T-helper 1 cell treated with Interleukin-12 subunit alpha and Interleukin-12 subunit beta and Interleukin-4 antibody, amounts not matched to agents 30 μg/mL and 1 μg/mL, for 36 hours (primary cell): Measurements from ENCODE around the gene ADARB1.
A peak's percentile ranks its signal among the peaks of the same experiment; 100 is the strongest.
"Not testable (repeated sequence)": the region's sequence is repeated elsewhere in the genome, so short reads cannot be mapped to it uniquely, and the experiment has no call there.

ENCODE experiments used
- H3K27ac Mint-ChIP-seq: one replicate; pipeline ENCODE4 v1.8.0; 2021; ENCODE audit warnings: mild to moderate bottlenecking, mixed read lengths
- H3K27me3 Mint-ChIP-seq: one replicate; pipeline ENCODE4 v1.8.0; 2021; ENCODE audit warnings: low read depth, mixed read lengths
- H3K36me3 Mint-ChIP-seq: one replicate; pipeline ENCODE4 v1.8.0; 2021; ENCODE audit warnings: low read depth, mixed read lengths
- H3K4me1 Mint-ChIP-seq: one replicate; pipeline ENCODE4 v1.8.0; 2021; ENCODE audit warnings: low read depth, mixed read lengths
- H3K4me3 Mint-ChIP-seq: one replicate; pipeline ENCODE4 v1.8.0; 2021; ENCODE audit warnings: mild to moderate bottlenecking, moderate library complexity, mixed read lengths
- H3K9me3 Mint-ChIP-seq: one replicate; pipeline ENCODE4 v1.8.0; 2021; ENCODE audit warnings: mixed read lengths

The ADARB1 gene

GRCh38 chr21:45074048-45074817, at the start of gene ADARB1:
Gene ADARB1 (plus strand): TSS chr21:45074580. CDS start chr21:45171657, 97,077 bp downstream.
- Mint-ChIP-seq H3K27ac (peak within 1 kb of the TSS; percentile 97), H3K36me3 (peaks cover 5% of the 10 kb centered on the region), H3K9me3 (no peaks in the 10 kb centered on the region), H3K4me1 (peaks cover 37% of the 10 kb centered on the region), H3K27me3 (peaks cover 4% of the 10 kb centered on the region), H3K4me3 (peak within 1 kb of the TSS; percentile 100)

- peaks cover 5% of the 10 kb centered on the region for H3K9me3 Mint-ChIP-seq
- peaks cover 10% of the 10 kb centered on the region for H3K27me3 Mint-ChIP-seq
- no peak overlapping the region for H3K27ac Mint-ChIP-seq
- no peak overlapping the region for H3K4me3 Mint-ChIP-seq
- no peaks in the 10 kb centered on the region for H3K4me1 Mint-ChIP-seq
- H3K36me3 Mint-ChIP-seq: no peaks in the 10 kb centered on the region
Measured at GRCh38 chr21:45026066-45026745, 48.2 kb upstream of the ADARB1 start.

- no peak overlapping the region for H3K27ac Mint-ChIP-seq
- no peaks in the 10 kb centered on the region for H3K4me1 Mint-ChIP-seq
- H3K27me3 Mint-ChIP-seq: peaks cover 10% of the 10 kb centered on the region
- no peaks in the 10 kb centered on the region for H3K36me3 Mint-ChIP-seq
- peaks cover 5% of the 10 kb centered on the region for H3K9me3 Mint-ChIP-seq
- H3K4me3 Mint-ChIP-seq: no peak overlapping the region
Measured at GRCh38 chr21:45026826-45027225, 47.6 kb upstream of the ADARB1 start.

GRCh38 chr21:45027241-45028196, 46.9 kb upstream of the ADARB1 start:
- H3K36me3 Mint-ChIP-seq: no peaks in the 10 kb centered on the region
- no peaks in the 10 kb centered on the region for H3K4me1 Mint-ChIP-seq
- peaks cover 10% of the 10 kb centered on the region for H3K27me3 Mint-ChIP-seq
- H3K27ac Mint-ChIP-seq: no peak overlapping the region
- H3K9me3 Mint-ChIP-seq: peaks cover 5% of the 10 kb centered on the region
- no peak overlapping the region for H3K4me3 Mint-ChIP-seq

- not testable (repeated sequence) for H3K9me3 Mint-ChIP-seq, H3K4me3 Mint-ChIP-seq
Measured at GRCh38 chr21:45028645-45029044, 45.7 kb upstream of the ADARB1 start.

GRCh38 chr21:45029298-45029947, 45.0 kb upstream of the ADARB1 start:
- Mint-ChIP-seq H3K4me1 (no peaks in the 10 kb centered on the region), H3K27ac (no peak overlapping the region), H3K4me3 (no peak overlapping the region), H3K9me3 (no peaks in the 10 kb centered on the region), H3K36me3 (no peaks in the 10 kb centered on the region), H3K27me3 (peaks cover 6% of the 10 kb centered on the region)

More at GRCh38 chr21:45028645-45029044, 45.7 kb upstream of the ADARB1 start:
- not testable (repeated sequence) for H3K27me3 Mint-ChIP-seq, H3K27ac Mint-ChIP-seq, H3K4me1 Mint-ChIP-seq, H3K36me3 Mint-ChIP-seq

- H3K9me3 Mint-ChIP-seq: no peaks in the 10 kb centered on the region
- no peak overlapping the region for H3K4me3 Mint-ChIP-seq
- peaks cover 4% of the 10 kb centered on the region for H3K27me3 Mint-ChIP-seq
- H3K27ac Mint-ChIP-seq: no peak overlapping the region
- no peaks in the 10 kb centered on the region for H3K36me3 Mint-ChIP-seq
- H3K4me1 Mint-ChIP-seq: no peaks in the 10 kb centered on the region
Measured at GRCh38 chr21:45029948-45030681, 44.3 kb upstream of the ADARB1 start.

- Mint-ChIP-seq H3K4me3 (no peak overlapping the region), H3K4me1 (no peaks in the 10 kb centered on the region), H3K9me3 (no peaks in the 10 kb centered on the region), H3K27ac (no peak overlapping the region), H3K36me3 (no peaks in the 10 kb centered on the region), H3K27me3 (no peaks in the 10 kb centered on the region)
Measured at GRCh38 chr21:45030682-45031570, 43.5 kb upstream of the ADARB1 start.

GRCh38 chr21:45031571-45032191, 42.7 kb upstream of the ADARB1 start:
- no peaks in the 10 kb centered on the region for H3K4me1 Mint-ChIP-seq
- H3K27me3 Mint-ChIP-seq: no peaks in the 10 kb centered on the region
- H3K36me3 Mint-ChIP-seq: no peaks in the 10 kb centered on the region
- no peak overlapping the region for H3K4me3 Mint-ChIP-seq
- no peak overlapping the region for H3K27ac Mint-ChIP-seq
- H3K9me3 Mint-ChIP-seq: peaks cover 4% of the 10 kb centered on the region

GRCh38 chr21:45032332-45032731, 42.0 kb upstream of the ADARB1 start:
- H3K27ac Mint-ChIP-seq: no peak overlapping the region
- no peaks in the 10 kb centered on the region for H3K36me3 Mint-ChIP-seq
- no peaks in the 10 kb centered on the region for H3K4me1 Mint-ChIP-seq
- H3K9me3 Mint-ChIP-seq: peaks cover 10% of the 10 kb centered on the region
- H3K27me3 Mint-ChIP-seq: no peaks in the 10 kb centered on the region
- H3K4me3 Mint-ChIP-seq: no peak overlapping the region

- Mint-ChIP-seq H3K4me1 (no peaks in the 10 kb centered on the region), H3K4me3 (no peak overlapping the region)
Measured at GRCh38 chr21:45032977-45033710, 41.2 kb upstream of the ADARB1 start.

More at GRCh38 chr21:45032977-45033710, 41.2 kb upstream of the ADARB1 start:
- Mint-ChIP-seq H3K27ac (no peak overlapping the region), H3K27me3 (no peaks in the 10 kb centered on the region), H3K9me3 (peaks cover 11% of the 10 kb centered on the region), H3K36me3 (no peaks in the 10 kb centered on the region)
